K562 (cell line): Measurements from ENCODE around the gene SCUBE2. TPM values are rescaled to one million over a fixed set of nuclear protein-coding genes. Genes with fewer than 3 reads are reported as not detected.

Experiments
- CREB3 ChIP-seq: fragments of 450-650 bp; conservative IDR thresholded peaks from 2 replicates; pipeline ENCODE4 v1.6.1; 2016; ENCODE audit warnings: missing genetic modification characterization, low read depth, mild to moderate bottlenecking, missing compliant biosample characterization, moderate library complexity
- FOXK1 ChIP-seq: sonication (generic); formaldehyde crosslinking; IDR thresholded peaks from 2 replicates; pipeline ENCODE4 v1.8.0; 2022; ENCODE audit warnings: missing genetic modification reagents, mild to moderate bottlenecking, borderline replicate concordance
- HDGF ChIP-seq: fragments of 450-650 bp; IDR thresholded peaks from 2 replicates; pipeline ENCODE4 v1.6.1; 2016
- HNRNPH1 ChIP-seq: fragments of 200-400 bp; formaldehyde crosslinking; optimal IDR thresholded peaks from 2 replicates; pipeline ENCODE3; 2017; ENCODE audit warnings: low read depth, mild to moderate bottlenecking, low read length, moderate library complexity
- ILK ChIP-seq: fragments of 450-650 bp; IDR thresholded peaks from 2 replicates; pipeline ENCODE4 v1.6.1; 2016; ENCODE audit warnings: missing genetic modification characterization, low read depth, mild to moderate bottlenecking, missing compliant biosample characterization, moderate library complexity, borderline replicate concordance
- MAZ ChIP-seq, 2 experiments: fragments of 450-650 bp in 1 of 2; sonication (generic) in 1 of 2; formaldehyde crosslinking; IDR thresholded peaks in 1 of 2; conservative IDR thresholded peaks in 1 of 2; 2 replicates each; pipeline versions ENCODE4 v1.4.0 to v1.5.0; 2020; ENCODE audit warnings: mild to moderate bottlenecking in 1 of 2, missing genetic modification reagents in 1 of 2
- MTA2 ChIP-seq: fragments of 450-650 bp; IDR thresholded peaks from 2 replicates; pipeline ENCODE4 v1.6.1; 2016; ENCODE audit warnings: low read depth
- NR0B1 ChIP-seq: fragments of 450-650 bp; IDR thresholded peaks from one replicate; pipeline ENCODE4 v1.6.1; 2018; ENCODE audit warnings: mild to moderate bottlenecking, moderate library complexity; ENCODE audit not compliant: partially characterized antibody
- PHF21A ChIP-seq: fragments of 450-650 bp; IDR thresholded peaks from 2 replicates; pipeline ENCODE4 v1.6.1; 2017; ENCODE audit warnings: low read depth, borderline replicate concordance
- RFX7 ChIP-seq: fragments of 250-450 bp; sonication (Bioruptor Pico); IDR thresholded peaks from 2 replicates; pipeline ENCODE4 v1.5.1; 2021; ENCODE audit warnings: mild to moderate bottlenecking
- SMARCA4 ChIP-seq: fragments of 450-650 bp; IDR thresholded peaks from 2 replicates; pipeline ENCODE4 v1.6.1; 2016
- SMC3 ChIP-seq: conservative IDR thresholded peaks from 2 replicates; pipeline ENCODE4 v1.6.1; 2011; ENCODE audit warnings: low read depth, low read length, improper control_type of control experiment; ENCODE audit not compliant: insufficient read depth
- VEZF1 ChIP-seq: fragments of 200-800 bp; sonication (Bioruptor generic); IDR thresholded peaks from 2 replicates; pipeline ENCODE4 v1.6.1; 2017; ENCODE audit warnings: missing genetic modification characterization, missing compliant biosample characterization
- ZBTB9 ChIP-seq: fragments of 450-650 bp; formaldehyde crosslinking; IDR thresholded peaks from 2 replicates; pipeline ENCODE4 v1.4.0; 2020; ENCODE audit warnings: mild to moderate bottlenecking, moderate library complexity
- ZNF282 ChIP-seq: sonication (generic); formaldehyde crosslinking; IDR thresholded peaks from 2 replicates; pipeline ENCODE4 v1.8.1; 2023; ENCODE audit warnings: missing genetic modification reagents
- ZNF436 ChIP-seq: fragments of 250-450, 450-650 bp; sonication (Bioruptor Pico); formaldehyde crosslinking; IDR thresholded peaks from 2 replicates; pipeline ENCODE4 v1.7.0; 2020; ENCODE audit warnings: mild to moderate bottlenecking
- ZNF551 ChIP-seq: fragments of 250-450 bp; sonication (Bioruptor Pico); IDR thresholded peaks from 2 replicates; pipeline ENCODE4 v1.5.0; 2021; ENCODE audit warnings: mild to moderate bottlenecking, moderate library complexity
- ZNF592 ChIP-seq: fragments of 450-650 bp; IDR thresholded peaks from 2 replicates; pipeline ENCODE4 v1.6.1; 2017; ENCODE audit warnings: antibody characterized with exemption, mild to moderate bottlenecking
- ZNF764 ChIP-seq: fragments of 250-450 bp; sonication (Bioruptor Pico); IDR thresholded peaks from 2 replicates; pipeline ENCODE4 v1.4.0; 2020; ENCODE audit warnings: low read depth, mild to moderate bottlenecking, moderate library complexity
- polyA plus RNA-seq, 8 experiments: library from polyadenylated mRNA; depleted of rRNA in 4 of 8; stranded (reverse) in 5 of 8; unstranded in 3 of 8; fragments of >200 nt; fragmentation: Nextera tagmentation in 2 of 8; fragmentation: Illumina TruSeq in 1 of 8; extraction: Ambion mirVana in 2 of 8; extraction: Trizol in 1 of 8; gene quantifications; 2 replicates each; pipeline versions ENCODE4 v1.2.1 to v1.2.3, GENCODE V29; 2011 to 2014; ENCODE audit warnings: inconsistent platforms in 1 of 8, missing spikeins in 1 of 8
- total RNA-seq, 7 experiments: library from RNA; depleted of rRNA in 6 of 7; stranded (reverse); fragments of >200 nt in 6 of 7; fragmentation: Illumina TruSeq in 2 of 7; extraction: Trizol in 2 of 7; gene quantifications; 2 replicates each; pipeline versions ENCODE4 v1.2.1 to v1.2.3, GENCODE V29; 2011 to 2021; ENCODE audit warnings: low replicate concordance in 1 of 7

SCUBE2 gene
- total and polyA plus RNA-seq, 9 of the 15 experiments (the other 6 are each of a cell fraction or from before 2014, with no cell fraction given) = 0.06 to 0.40 (median 0.07) TPM; not detected in 6

- TF ChIP-seq CREB3 (tag) (0 out of 2 replicates have a peak, but pooled peaks have one; percentile 39), VEZF1 (peak; percentile 25; the same call in 1 of the 2 replicates), HNRNPH1 (no peak), FOXK1 (CRISPR knock-in tag) (no peak), ILK (tag) (no peak), NR0B1 (no peak), SMARCA4 (no peak), ZNF436 (CRISPR knock-in tag) (no peak), ZNF592 (peak; percentile 67), PHF21A (no peak), ZNF764 (CRISPR knock-in tag) (peak; percentile 51; the same call in 1 of the 2 replicates), ZNF282 (CRISPR knock-in tag) (peak; percentile 70; the same call in 1 of the 2 replicates), RFX7 (no peak), ZBTB9 (peak; percentile 79; the same call in 1 of the 2 replicates), SMC3 (no peak), MAZ (CRISPR knock-in tag; conservative IDR thresholded peaks at IDR 0.05 in 1 of 2, IDR thresholded peaks at IDR 0.05 in 1 of 2) (peak in 1 of 2 experiments; percentile 78; a peak in 2 of 4 replicates), HDGF (no peak), MTA2 (no peak), ZNF551 (no peak)
These were observed 87.7 kb downstream of the SCUBE2 start, which contains the start of gene NRIP3 (continued) for GRCh38 chr11:9003573-9004182.
